HT1080 (cell line): ENCODE data around the gene PRAC2. TPM values are rescaled to one million over a fixed set of nuclear protein-coding genes. Genes with fewer than 3 reads are reported as not detected.

ENCODE experiments used
- DNase-seq: peaks from one replicate; pipeline ENCODE4 v3.0.0-alpha.2; 2015; ENCODE audit warnings: low read depth
- small RNA-seq: library from RNA; depleted of rRNA; stranded (forward); fragments of <200 nt; gene quantifications from one replicate; pipeline ENCODE3, GENCODE V24; 2014
- total RNA-seq: library from RNA; depleted of rRNA; stranded (reverse); fragments of >200 nt; shearing (Covaris generic); gene quantifications from 2 replicates; pipeline ENCODE4 v1.2.3, GENCODE V29; 2014; rRNA removed

The PRAC2 gene
- total RNA-seq, 1 experiment from 2014 or later, result not detected

GRCh38 chr17:48752399-48753288 lies 29.7 kb downstream of the PRAC2 start:
- DNase-seq, result no peak

- DNase-seq, result peak; percentile 58
Observed at GRCh38 chr17:48753794-48754499, 31.0 kb downstream of the PRAC2 start.

- no peak for DNase-seq
Observed at GRCh38 chr17:48754500-48755261, 31.7 kb downstream of the PRAC2 start.

- DNase-seq, result no peak
Observed at GRCh38 chr17:48755356-48755755, 32.4 kb downstream of the PRAC2 start.

- DNase-seq, result no peak
Observed at GRCh38 chr17:48756830-48757251, 33.9 kb downstream of the PRAC2 start.

GRCh38 chr17:48757524-48757961 lies 34.6 kb downstream of the PRAC2 start:
- peak; percentile 20 for DNase-seq

- no peak for DNase-seq
Observed at GRCh38 chr17:48759288-48759687, 36.3 kb downstream of the PRAC2 start.

GRCh38 chr17:48760411-48760810 lies 37.4 kb downstream of the PRAC2 start:
- DNase-seq, result no peak

GRCh38 chr17:48761114-48761513 lies 38.1 kb downstream of the PRAC2 start:
- DNase-seq, result no peak

- DNase-seq, result no peak
Observed at GRCh38 chr17:48767263-48767774, 44.3 kb downstream of the PRAC2 start.

- no peak for DNase-seq
Observed at GRCh38 chr17:48769009-48769675, 46.2 kb downstream of the PRAC2 start.

GRCh38 chr17:48770954-48771353 lies 48.0 kb downstream of the PRAC2 start:
- no peak for DNase-seq

GRCh38 chr17:48773245-48773644 lies 50.3 kb downstream of the PRAC2 start:
- no peak for DNase-seq

Small RNAs within 50 kb of the gene (small RNA-seq; reads per million reads assigned to genes)
- gene AC091179.2, result not detected
- not detected for gene COX6B1P2
- gene MIR3185, result not detected
- not detected for gene RF02132
- gene RF02133, result not detected
- not detected for gene RN7SL125P

Other genes starting within 250 kb of the PRAC2 start
- gene HOXB1, start 192.2 kb upstream of the PRAC2 start, total RNA-seq, result not detected in 2 replicates
- gene HOXB2, start 178.1 kb upstream of the PRAC2 start, total RNA-seq, result 34.3 and 40.1 TPM in 2 replicates
- 3.9 and 4.3 TPM in 2 replicates for gene HOXB4, start 144.8 kb upstream of the PRAC2 start, total RNA-seq
- 3.0 and 4.2 TPM in 2 replicates for gene HOXB3, start 132.9 kb upstream of the PRAC2 start, total RNA-seq
- gene HOXB5, start 129.4 kb upstream of the PRAC2 start, total RNA-seq, result 0.47 and 0.51 TPM in 2 replicates
- 19.2 and 23.4 TPM in 2 replicates for gene HOXB6, start 118.2 kb upstream of the PRAC2 start, total RNA-seq
- 12.3 and 17.8 TPM in 2 replicates for gene HOXB7, start 112.2 kb upstream of the PRAC2 start, total RNA-seq
- gene HOXB8, start 107.9 kb upstream of the PRAC2 start, total RNA-seq, result 10.8 and 11.2 TPM in 2 replicates
- 25.1 and 31.4 TPM in 2 replicates for gene HOXB9, start 96.8 kb upstream of the PRAC2 start, total RNA-seq
- gene PRAC1, start 667 bp upstream of the PRAC2 start, total RNA-seq, result not detected in 2 replicates
- 0.11 and 0.13 TPM in 2 replicates for gene HOXB13, start 5.6 kb downstream of the PRAC2 start, total RNA-seq
- 0.21 and 1.0 TPM in 2 replicates for gene TTLL6, start 94.0 kb downstream of the PRAC2 start, total RNA-seq
- 22.5 and 27.2 TPM in 2 replicates for gene CALCOCO2, start 107.8 kb downstream of the PRAC2 start, total RNA-seq
- 230 and 279 TPM in 2 replicates for gene ATP5MC1, start 169.6 kb downstream of the PRAC2 start, total RNA-seq
- 94.8 and 123 TPM in 2 replicates for gene UBE2Z, start 185.2 kb downstream of the PRAC2 start, total RNA-seq
- gene SNF8, start 221.7 kb downstream of the PRAC2 start, total RNA-seq, result 124 and 127 TPM in 2 replicates
- gene GIP, start 245.4 kb downstream of the PRAC2 start, total RNA-seq, result not detected in 2 replicates